ENCODE measurements around the gene IL36RN.

DNA sequence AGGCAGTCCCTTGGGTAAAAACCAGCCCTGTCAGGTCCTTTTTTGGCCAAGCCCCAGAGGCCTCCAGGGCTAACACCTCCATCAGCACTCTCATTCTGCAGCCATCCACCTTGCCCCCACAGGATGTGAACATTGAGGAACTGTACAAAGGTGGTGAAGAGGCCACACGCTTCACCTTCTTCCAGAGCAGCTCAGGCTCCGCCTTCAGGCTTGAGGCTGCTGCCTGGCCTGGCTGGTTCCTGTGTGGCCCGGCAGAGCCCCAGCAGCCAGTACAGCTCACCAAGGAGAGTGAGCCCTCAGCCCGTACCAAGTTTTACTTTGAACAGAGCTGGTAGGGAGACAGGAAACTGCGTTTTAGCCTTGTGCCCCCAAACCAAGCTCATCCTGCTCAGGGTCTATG is 16.0 kb downstream of the IL36RN start:
- TF ChIP-seq GATA3 (IDR thresholded peaks at IDR 0.05; ENCODE audit: low read depth, low read length), result no peak
- TF ChIP-seq GATA2 (IDR thresholded peaks at IDR 0.05; ENCODE audit: low read depth, low read length), result no peak

Data from SH-SY5Y (cell line).